ENCODE measurements around the gene VEGFA.

VEGFA gene

DNA sequence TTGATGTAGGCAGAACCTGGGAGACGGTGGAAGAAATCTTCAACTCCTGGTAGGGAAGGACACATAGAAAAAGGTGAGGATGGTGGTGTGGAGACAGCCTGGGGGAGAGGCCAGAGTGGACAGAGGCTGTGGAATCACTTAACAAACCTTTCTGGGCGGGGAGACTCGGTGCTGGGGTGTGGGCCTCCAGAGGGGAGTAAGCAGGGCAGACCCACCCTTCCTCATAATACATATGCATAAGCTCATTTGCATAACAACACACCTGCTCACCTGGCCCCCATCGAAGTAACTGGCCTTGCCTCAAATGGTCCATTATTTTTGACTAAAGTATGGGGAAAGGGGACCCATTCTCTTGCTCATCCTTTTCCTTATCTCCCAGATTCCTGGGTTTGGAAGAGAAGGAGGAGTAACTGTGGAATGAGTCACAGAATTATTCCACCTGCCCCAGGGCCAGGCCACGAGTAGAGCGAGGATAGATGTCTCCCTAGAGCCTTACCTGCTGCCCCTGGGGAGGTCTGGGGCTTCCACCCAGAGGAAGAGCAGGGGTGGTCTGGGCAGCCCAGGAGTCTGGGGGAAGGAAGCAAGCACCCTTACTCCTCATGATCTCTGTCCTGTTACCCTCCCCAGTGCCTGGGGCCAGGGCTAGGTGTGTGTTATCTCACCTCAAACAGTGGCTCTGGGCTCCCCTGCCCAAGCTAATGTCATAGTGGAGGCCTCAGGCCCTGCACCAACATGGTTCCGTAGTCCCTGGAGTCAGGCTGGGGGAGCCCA is 10.7 kb upstream of the VEGFA start:
- no peak for DNase-seq (ENCODE audit: low spot score)

- no peak for DNase-seq (ENCODE audit: low spot score)
Measured at GRCh38 chr6:43759907-43760206, 10.2 kb upstream of the VEGFA start.

DNA sequence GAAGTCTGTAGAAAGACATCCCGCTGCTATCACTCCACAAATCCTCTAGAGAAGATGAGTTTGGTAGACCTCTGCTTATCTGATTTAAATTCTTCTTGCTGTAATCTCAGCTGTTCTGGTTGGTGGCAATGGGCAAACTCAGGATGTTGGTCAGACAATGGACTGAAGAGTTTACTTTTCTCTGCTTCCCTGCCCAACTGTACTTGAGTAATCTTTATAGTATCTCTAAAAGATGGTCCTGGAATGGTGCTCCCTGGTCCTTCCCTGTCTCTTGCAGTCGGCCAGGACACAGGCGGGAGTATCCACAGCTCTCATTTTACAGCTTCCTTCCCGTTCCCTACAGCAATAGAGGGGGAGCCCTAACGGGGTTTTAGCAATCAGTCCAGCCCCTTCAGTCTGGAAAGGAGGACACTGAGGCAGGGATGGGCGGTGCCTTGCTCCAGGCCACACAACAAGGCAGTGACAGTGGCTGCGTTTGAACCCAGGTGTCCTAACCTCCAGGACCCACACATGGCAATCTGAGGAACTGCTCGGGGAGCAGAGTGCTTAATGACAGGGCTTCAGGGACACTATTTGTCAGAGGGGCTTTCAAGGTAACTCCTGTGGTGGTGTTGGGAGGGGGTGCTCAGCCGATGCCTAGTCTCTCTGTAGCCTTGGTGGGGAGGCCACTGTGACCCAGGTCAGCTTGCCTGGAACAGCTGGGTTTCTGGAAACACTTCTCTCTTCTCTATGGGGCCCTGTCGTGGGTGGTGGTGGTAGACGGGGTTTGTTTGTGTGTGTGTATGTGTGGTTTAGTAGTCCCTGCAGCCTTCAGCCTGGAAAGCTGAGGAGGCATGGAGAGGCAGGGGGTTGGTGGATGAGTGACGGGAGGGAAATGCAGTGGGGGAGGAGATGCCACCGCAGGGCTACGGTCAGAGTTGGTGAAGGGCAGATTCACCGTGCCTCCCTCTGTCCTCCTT is 9.5 kb upstream of the VEGFA start:
- DNase-seq (ENCODE audit: low spot score) = no peak

DNA sequence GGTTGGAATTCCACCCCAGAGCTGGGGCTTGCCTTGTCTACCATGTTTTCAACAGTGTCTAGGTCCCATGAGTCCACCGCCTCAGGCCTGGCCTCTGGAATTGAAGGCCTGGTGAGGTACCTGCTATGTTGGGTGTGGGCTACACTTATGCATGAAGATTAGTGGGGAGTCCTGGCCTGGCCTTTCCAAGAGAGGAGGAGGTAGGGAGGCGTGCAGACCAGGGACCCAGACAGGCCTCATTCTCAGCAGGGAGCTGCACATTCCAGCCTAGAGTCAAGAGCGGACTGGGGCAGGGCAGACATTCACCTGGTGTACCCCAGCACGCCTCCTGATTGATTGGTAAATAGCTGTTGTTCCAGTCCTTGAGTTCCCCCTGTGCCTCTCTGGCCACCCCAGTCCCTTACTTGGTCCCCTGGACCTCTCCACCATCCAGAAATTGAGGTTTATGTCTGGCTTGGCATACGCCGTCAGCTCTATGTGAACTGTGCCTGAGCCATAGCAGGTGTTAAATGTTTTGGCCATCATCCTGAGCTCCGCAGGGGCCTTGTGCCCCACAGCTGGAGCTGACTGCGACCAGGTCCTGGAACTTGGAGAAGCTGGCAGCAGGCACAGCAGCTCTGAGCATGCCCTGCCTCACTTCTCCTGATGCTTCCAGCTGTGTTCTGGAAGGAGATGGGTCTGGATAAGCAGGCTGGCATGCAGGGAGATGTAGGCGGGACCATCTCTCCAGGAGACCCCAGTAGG is 8.2 kb upstream of the VEGFA start:
- DNase-seq (ENCODE audit: low spot score) = no peak

GRCh38 chr6:43762410-43762768 is 7.6 kb upstream of the VEGFA start:
- DNase-seq (ENCODE audit: low spot score) = no peak

DNA sequence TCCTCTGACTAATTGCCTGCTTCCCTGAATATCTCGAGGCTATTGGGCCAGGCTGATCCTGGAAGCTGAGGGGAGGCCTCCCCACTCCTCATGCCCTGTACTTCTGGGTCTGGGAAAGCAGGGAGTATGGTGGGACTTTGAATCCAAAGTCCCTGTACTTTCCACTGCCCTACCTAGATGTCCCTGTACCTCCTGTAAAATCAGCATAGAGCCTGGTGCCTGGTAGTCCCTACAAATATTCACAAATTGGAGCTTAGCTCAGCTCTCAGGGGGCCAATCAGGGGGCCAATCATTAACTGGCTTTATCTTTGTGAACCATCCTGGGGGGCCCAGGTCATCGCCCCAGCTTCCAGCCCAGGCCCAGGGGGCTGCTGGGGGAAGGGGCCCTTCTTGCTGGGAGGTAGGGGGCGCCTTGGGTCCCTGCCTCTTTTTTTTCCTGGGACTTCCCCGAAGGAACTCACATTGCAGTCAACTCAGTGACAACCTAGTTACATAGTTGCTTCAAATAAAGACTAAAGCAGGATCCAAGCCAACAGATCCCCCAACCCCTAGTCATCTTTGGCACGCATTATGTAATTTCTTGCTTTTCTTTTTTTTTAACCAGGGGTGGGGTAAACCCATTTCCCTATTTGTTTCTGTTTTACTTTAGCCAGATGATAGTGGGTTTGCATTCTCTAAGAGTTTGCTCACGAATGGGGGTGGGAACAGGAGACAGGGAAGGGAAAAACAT is 6.9 kb upstream of the VEGFA start:
- DNase-seq (ENCODE audit: low spot score) = no peak

DNA sequence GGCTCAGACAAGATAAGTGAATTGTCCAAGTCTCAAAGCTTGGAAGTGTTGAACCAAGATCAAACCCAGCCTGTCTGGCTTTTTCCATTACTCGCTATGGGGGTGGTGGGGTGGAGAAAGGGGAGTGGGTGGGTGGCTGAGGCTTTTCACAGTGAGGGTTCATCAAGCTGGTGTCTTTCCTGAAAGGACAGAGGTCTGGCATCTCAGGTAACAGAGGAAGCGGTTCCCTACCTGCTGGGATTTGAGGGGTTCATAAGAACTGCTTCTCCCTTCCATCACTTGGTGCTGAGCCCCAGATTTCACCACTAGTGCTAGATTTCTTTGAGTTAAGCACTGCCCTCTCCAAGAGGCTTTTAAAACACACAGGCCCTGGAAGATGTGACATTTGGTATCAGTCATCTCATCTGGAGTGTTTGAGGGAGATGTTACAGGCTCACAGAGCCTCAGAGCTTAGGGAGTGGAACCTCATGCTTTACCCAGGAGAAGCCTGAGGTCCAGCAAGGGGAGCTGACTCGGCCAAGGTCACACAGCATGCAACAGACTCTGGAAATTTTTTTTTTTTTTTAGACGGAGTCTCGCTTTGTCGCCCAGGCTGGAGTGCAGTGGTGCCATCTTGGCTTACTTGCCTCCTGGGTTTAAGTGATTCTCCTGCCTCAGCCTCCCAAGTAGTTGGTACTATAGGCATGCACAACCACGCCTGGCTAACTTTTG is 6.0 kb upstream of the VEGFA start:
- no peak for DNase-seq (ENCODE audit: low spot score)

GRCh38 chr6:43764772-43765171 is 5.2 kb upstream of the VEGFA start:
- DNase-seq (ENCODE audit: low spot score) = no peak

DNA sequence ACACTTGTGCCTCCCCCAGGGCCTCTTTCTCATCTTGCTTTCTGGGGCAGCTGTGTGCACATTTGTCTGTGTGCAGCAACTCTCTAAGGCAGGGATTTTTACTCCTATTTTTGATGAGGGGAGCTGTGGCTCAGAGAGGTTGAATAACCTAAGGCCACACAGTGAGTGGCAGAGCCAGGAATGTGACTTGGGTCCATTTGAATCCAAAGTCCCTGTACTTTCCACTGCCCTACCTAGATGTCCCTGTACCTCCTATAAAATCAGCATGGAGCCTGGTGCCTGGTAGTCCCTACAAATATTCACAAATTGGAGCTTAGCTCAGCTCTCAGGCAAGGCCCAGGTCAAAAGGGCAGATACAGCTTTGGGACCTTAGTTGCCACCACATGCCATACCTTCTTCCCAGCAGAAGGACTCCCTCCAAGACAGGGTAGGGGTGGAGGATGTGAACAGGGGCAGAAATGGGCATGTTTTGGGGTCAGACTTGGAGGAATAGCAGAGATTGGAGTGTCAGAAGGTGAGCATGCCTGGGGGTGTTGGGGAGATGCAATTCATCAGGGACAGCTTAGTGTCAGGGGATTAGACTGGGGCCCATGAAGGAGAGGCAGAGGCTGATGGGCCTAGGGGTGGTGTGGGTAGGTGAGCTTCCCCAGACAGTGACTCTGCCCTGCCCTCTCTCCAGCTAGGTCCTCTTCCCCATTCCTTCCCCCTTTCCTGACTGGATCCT is 4.1 kb upstream of the VEGFA start:
- peak; percentile 51 for DNase-seq (ENCODE audit: low spot score)

- peak; percentile 46 for DNase-seq (ENCODE audit: low spot score)
Measured at GRCh38 chr6:43766500-43766853, 3.5 kb upstream of the VEGFA start.

DNA sequence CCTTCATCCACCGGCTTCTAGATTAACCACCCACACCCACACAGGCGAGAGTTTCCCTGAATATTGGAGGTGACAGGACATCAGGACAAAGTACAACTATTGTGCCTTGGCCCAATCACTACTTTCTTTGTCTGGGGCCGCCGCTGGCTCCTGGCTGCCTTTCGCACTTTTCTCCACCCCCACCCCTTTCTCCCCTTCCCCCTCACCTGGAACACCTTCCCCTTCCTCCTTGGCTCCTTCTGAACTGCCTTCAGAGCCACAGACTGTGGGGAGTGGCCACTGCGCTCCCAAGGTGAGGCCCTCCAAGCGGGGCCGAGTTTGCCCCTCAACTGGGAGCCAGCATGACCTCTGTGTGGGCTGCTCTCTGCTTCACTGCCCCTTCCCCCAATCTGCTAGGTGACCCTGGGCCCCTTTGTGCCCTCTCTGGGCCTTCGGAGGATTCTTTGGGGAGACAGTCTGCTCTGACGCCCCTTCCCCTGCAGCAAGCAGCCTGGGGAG is 3.0 kb upstream of the VEGFA start:
- DNase-seq (ENCODE audit: low spot score) = peak; percentile 18

- peak; percentile 65 for DNase-seq (ENCODE audit: low spot score)
Measured at GRCh38 chr6:43767553-43768505, 2.2 kb upstream of the VEGFA start.

DNA sequence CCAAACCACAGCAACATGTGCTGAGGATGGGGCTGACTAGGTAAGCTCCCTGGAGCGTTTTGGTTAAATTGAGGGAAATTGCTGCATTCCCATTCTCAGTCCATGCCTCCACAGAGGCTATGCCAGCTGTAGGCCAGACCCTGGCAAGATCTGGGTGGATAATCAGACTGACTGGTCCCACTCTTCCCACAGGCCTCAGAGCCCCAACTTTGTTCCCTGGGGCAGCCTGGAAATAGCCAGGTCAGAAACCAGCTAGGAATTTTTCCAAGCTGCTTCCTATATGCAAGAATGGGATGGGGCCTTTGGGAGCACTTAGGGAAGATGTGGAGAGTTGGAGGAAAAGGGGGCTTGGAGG is 1.5 kb upstream of the VEGFA start:
- no peak for DNase-seq (ENCODE audit: low spot score)

- peak; percentile 91 for DNase-seq (ENCODE audit: low spot score)
Measured at GRCh38 chr6:43768983-43769525, 957 bp upstream of the VEGFA start.

- DNase-seq (ENCODE audit: low spot score) = peak; percentile 76
Measured at GRCh38 chr6:43770372-43771209, 580 bp downstream of the VEGFA start.

DNA sequence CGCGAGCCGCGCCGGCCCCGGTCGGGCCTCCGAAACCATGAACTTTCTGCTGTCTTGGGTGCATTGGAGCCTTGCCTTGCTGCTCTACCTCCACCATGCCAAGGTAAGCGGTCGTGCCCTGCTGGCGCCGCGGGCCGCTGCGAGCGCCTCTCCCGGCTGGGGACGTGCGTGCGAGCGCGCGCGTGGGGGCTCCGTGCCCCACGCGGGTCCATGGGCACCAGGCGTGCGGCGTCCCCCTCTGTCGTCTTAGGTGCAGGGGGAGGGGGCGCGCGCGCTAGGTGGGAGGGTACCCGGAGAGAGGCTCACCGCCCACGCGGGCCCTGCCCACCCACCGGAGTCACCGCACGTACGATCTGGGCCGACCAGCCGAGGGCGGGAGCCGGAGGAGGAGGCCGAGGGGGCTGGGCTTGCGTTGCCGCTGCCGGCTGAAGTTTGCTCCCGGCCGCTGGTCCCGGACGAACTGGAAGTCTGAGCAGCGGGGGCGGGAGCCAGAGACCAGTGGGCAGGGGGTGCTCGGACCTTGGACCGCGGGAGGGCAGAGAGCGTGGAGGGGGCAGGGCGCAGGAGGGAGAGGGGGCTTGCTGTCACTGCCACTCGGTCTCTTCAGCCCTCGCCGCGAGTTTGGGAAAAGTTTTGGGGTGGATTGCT is 1.3 kb downstream of the VEGFA start:
- DNase-seq (ENCODE audit: low spot score) = peak; percentile 78

- peak; percentile 81 for DNase-seq (ENCODE audit: low spot score)
Measured at GRCh38 chr6:43771858-43772680, 2.1 kb downstream of the VEGFA start.
